HG03520 (cell line): ENCODE measurements around the gene SLC8A1.
A peak's percentile ranks its signal among the peaks of the same experiment; 100 is the strongest.

Experiments
- ATAC-seq: cut with Tn5 transposase; IDR thresholded peaks from one replicate; pipeline ENCODE4 v1.9.1; 2021; ENCODE audit warnings: mild to moderate bottlenecking, moderate library complexity; ENCODE audit not compliant: unreplicated experiment

Gene SLC8A1

GRCh38 chr2:40254611-40255010 lies 197.3 kb downstream of the SLC8A1 start:
- no peak for ATAC-seq

GRCh38 chr2:40251137-40251536 lies 200.8 kb downstream of the SLC8A1 start:
- ATAC-seq, result no peak

GRCh38 chr2:40249577-40249976 lies 202.3 kb downstream of the SLC8A1 start:
- ATAC-seq, result no peak

GRCh38 chr2:40248294-40248693 lies 203.6 kb downstream of the SLC8A1 start:
- no peak for ATAC-seq

- peak; percentile 60 for ATAC-seq
Measured at GRCh38 chr2:40244675-40245074, 207.2 kb downstream of the SLC8A1 start.

GRCh38 chr2:40244251-40244650 lies 207.6 kb downstream of the SLC8A1 start:
- ATAC-seq, result no peak

GRCh38 chr2:40243581-40244187 lies 208.2 kb downstream of the SLC8A1 start:
- ATAC-seq, result no peak

- ATAC-seq, result no peak
Measured at GRCh38 chr2:40242315-40242714, 209.6 kb downstream of the SLC8A1 start.

GRCh38 chr2:40240070-40240469 lies 211.8 kb downstream of the SLC8A1 start:
- no peak for ATAC-seq

GRCh38 chr2:40230707-40231432 lies 221.0 kb downstream of the SLC8A1 start:
- no peak for ATAC-seq

GRCh38 chr2:40230186-40230585 lies 221.7 kb downstream of the SLC8A1 start:
- no peak for ATAC-seq

GRCh38 chr2:40228310-40228709 lies 223.6 kb downstream of the SLC8A1 start:
- ATAC-seq, result no peak

- ATAC-seq, result no peak
Measured at GRCh38 chr2:40227210-40227609, 224.7 kb downstream of the SLC8A1 start.

- no peak for ATAC-seq
Measured at GRCh38 chr2:40226637-40227036, 225.3 kb downstream of the SLC8A1 start.

GRCh38 chr2:40225670-40226210 lies 226.2 kb downstream of the SLC8A1 start:
- no peak for ATAC-seq

GRCh38 chr2:40224318-40224717 lies 227.6 kb downstream of the SLC8A1 start:
- no peak for ATAC-seq

GRCh38 chr2:40220177-40220925 lies 231.5 kb downstream of the SLC8A1 start:
- no peak for ATAC-seq

- no peak for ATAC-seq
Measured at GRCh38 chr2:40219141-40219540, 232.7 kb downstream of the SLC8A1 start.

- no peak for ATAC-seq
Measured at GRCh38 chr2:40218679-40219078, 233.2 kb downstream of the SLC8A1 start.

- no peak for ATAC-seq
Measured at GRCh38 chr2:40213619-40214018, 238.3 kb downstream of the SLC8A1 start.

GRCh38 chr2:40213071-40213470 lies 238.8 kb downstream of the SLC8A1 start:
- no peak for ATAC-seq

GRCh38 chr2:40210968-40211353 lies 240.9 kb downstream of the SLC8A1 start:
- no peak for ATAC-seq
